Measurements from ENCODE around the gene TOLLIP. TPM values are rescaled to one million over a fixed set of nuclear protein-coding genes. Genes with fewer than 3 reads are reported as not detected.

The TOLLIP gene
- total RNA-seq, 4 donors from 2014 or later = 49.8 to 91.7 (median 85.0) TPM

- intact Hi-C loops (cut with DNase I; ENCODE audit: low total_unique reads) = no loop called here
These were observed 32.4 kb downstream of the TOLLIP start for GRCh38 chr11:1276866-1277615.

GRCh38 chr11:1276041-1276790 lies 33.2 kb downstream of the TOLLIP start:
- in situ Hi-C loops (cut with MboI; ENCODE audit: low sequenced_read_pairs in 4 of 4) (no loop called here), intact Hi-C loops (cut with DNase I; ENCODE audit: low total_unique reads) (no loop called here)
- no peak overlapping the region for H3K4me3 ChIP-seq
- H3K27ac ChIP-seq = no peak overlapping the region
- peaks cover 0 to 30% of the 10 kb centered on the region in 2 donors for H3K36me3 ChIP-seq
- DNase-seq (no peak), ATAC-seq (peak in 1 of 2 donors; percentile 12)
- H3K4me1 ChIP-seq = no peaks in the 10 kb centered on the region
- H3K27me3 ChIP-seq = no peaks in the 10 kb centered on the region
- H3K9me3 ChIP-seq = no peaks in the 10 kb centered on the region
- TF ChIP-seq, protein P1, sequence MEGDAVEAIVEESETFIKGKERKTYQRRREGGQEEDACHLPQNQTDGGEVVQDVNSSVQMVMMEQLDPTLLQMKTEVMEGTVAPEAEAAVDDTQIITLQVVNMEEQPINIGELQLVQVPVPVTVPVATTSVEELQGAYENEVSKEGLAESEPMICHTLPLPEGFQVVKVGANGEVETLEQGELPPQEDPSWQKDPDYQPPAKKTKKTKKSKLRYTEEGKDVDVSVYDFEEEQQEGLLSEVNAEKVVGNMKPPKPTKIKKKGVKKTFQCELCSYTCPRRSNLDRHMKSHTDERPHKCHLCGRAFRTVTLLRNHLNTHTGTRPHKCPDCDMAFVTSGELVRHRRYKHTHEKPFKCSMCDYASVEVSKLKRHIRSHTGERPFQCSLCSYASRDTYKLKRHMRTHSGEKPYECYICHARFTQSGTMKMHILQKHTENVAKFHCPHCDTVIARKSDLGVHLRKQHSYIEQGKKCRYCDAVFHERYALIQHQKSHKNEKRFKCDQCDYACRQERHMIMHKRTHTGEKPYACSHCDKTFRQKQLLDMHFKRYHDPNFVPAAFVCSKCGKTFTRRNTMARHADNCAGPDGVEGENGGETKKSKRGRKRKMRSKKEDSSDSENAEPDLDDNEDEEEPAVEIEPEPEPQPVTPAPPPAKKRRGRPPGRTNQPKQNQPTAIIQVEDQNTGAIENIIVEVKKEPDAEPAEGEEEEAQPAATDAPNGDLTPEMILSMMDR (IDR thresholded peaks at IDR 0.05 in 4 of 5, conservative IDR thresholded peaks at IDR 0.05 in 1 of 5) = no peak
- no peak for TF ChIP-seq POLR2A (IDR thresholded peaks at IDR 0.05)

More at GRCh38 chr11:1276866-1277615, 32.4 kb downstream of the TOLLIP start:
- DNase-seq = no peak
- TF ChIP-seq, protein P1 (IDR thresholded peaks at IDR 0.05 in 4 of 5, conservative IDR thresholded peaks at IDR 0.05 in 1 of 5) = no peak
- no peak for TF ChIP-seq POLR2A (IDR thresholded peaks at IDR 0.05)
- no peaks in the 10 kb centered on the region for H3K4me1 ChIP-seq
- H3K27ac ChIP-seq = no peak overlapping the region
- peaks cover 0 to 35% of the 10 kb centered on the region in 2 donors for H3K36me3 ChIP-seq
- ATAC-seq = no peak
- in situ Hi-C loops (cut with MboI; ENCODE audit: low sequenced_read_pairs in 4 of 4) = no loop called here
- no peaks in the 10 kb centered on the region for H3K27me3 ChIP-seq
- H3K4me3 ChIP-seq = no peak overlapping the region
- no peaks in the 10 kb centered on the region for H3K9me3 ChIP-seq

DNA sequence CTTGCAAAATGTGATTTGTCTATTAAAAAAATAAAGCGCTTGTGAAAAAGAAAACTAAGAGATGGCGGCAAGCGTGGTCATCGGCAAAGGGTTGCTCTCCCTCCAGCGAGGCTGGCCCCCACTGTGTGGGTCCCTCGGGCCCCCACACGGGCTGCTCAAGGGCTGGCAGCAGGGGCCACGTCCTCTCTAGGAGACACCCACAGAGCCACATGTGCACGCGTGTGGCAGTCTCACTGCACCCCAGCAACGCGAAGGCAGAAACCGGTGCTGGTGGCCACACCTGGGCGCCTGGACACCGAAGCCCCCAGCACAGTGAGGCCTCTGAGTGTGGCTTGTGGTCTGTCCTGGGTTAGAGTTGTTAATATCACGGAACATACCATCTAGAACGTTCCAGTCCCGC lies 34.4 kb downstream of the TOLLIP start:
- intact Hi-C loops (cut with DNase I; ENCODE audit: low total_unique reads) (no loop called here), in situ Hi-C loops (cut with MboI; ENCODE audit: low sequenced_read_pairs in 4 of 4) (no loop called here)
- Histone ChIP-seq H3K9me3 (no peaks in the 10 kb centered on the region), H3K27me3 (no peaks in the 10 kb centered on the region), H3K4me1 (no peaks in the 10 kb centered on the region), H3K4me3 (no peak overlapping the region), H3K27ac (no peak overlapping the region), H3K36me3 (peaks cover 0 to 30% of the 10 kb centered on the region in 2 donors)
- DNase-seq (no peak), ATAC-seq (no peak)
- TF ChIP-seq, protein P1 (IDR thresholded peaks at IDR 0.05 in 4 of 5, conservative IDR thresholded peaks at IDR 0.05 in 1 of 5) = no peak
- TF ChIP-seq POLR2A (IDR thresholded peaks at IDR 0.05) = no peak

GRCh38 chr11:1274501-1274900 lies 34.9 kb downstream of the TOLLIP start:
- H3K27ac ChIP-seq = no peak overlapping the region
- DNase-seq (no peak), ATAC-seq (no peak)
- no peak for TF ChIP-seq POLR2A (IDR thresholded peaks at IDR 0.05)
- TF ChIP-seq, protein P1 (IDR thresholded peaks at IDR 0.05 in 4 of 5, conservative IDR thresholded peaks at IDR 0.05 in 1 of 5) = no peak
- peaks cover 0 to 28% of the 10 kb centered on the region in 2 donors for H3K36me3 ChIP-seq
- intact Hi-C loops (cut with DNase I; ENCODE audit: low total_unique reads) (no loop called here), in situ Hi-C loops (cut with MboI; ENCODE audit: low sequenced_read_pairs in 4 of 4) (loop anchor here in 1 of 4 donors (25.0 kb wide), 1 partner anchor 238 kb away; no protein-coding TSS in a partner anchor)
- H3K4me3 ChIP-seq = no peak overlapping the region
- no peaks in the 10 kb centered on the region for H3K27me3 ChIP-seq
- no peaks in the 10 kb centered on the region for H3K9me3 ChIP-seq
- H3K4me1 ChIP-seq = no peaks in the 10 kb centered on the region
